GM23338 (cell line): ENCODE data around the gene DNAH11.

Experiments used
- CREB1 ChIP-seq: fragments of 250-450 bp; sonication (Bioruptor Pico); IDR thresholded peaks from 2 replicates; pipeline ENCODE4 v1.5.0; 2020; ENCODE audit warnings: low read depth, mild to moderate bottlenecking, moderate library complexity
- CTCF ChIP-seq, 2 experiments: fragments of 200-600 bp in 1 of 2; sonication (generic) in 1 of 2; conservative IDR thresholded peaks; 2 replicates each; pipeline versions ENCODE4 v1.5.1 to v1.6.1; 2016 to 2017; ENCODE audit warnings: antibody characterized with exemption in 2 of 2, low read depth in 2 of 2, mild to moderate bottlenecking in 2 of 2, moderate library complexity in 1 of 2
- ETS1 ChIP-seq: IDR thresholded peaks from 2 replicates; pipeline ENCODE4 v1.6.1; 2016; ENCODE audit warnings: antibody characterized with exemption
- EZH2 ChIP-seq: fragments of 200-600 bp; sonication (generic); IDR thresholded peaks from one replicate; pipeline ENCODE4 v1.8.0; 2017; ENCODE audit warnings: antibody characterized with exemption, mild to moderate bottlenecking, low read depth; ENCODE audit not compliant: unreplicated experiment
- EZH2phosphoT487 ChIP-seq: fragments of 200-600 bp; sonication (generic); IDR thresholded peaks from one replicate; pipeline ENCODE4 v1.8.1; 2018; ENCODE audit warnings: antibody characterized with exemption; ENCODE audit not compliant: unreplicated experiment
- JUNB ChIP-seq: IDR thresholded peaks from one replicate; pipeline ENCODE4 v1.6.1; 2016; ENCODE audit warnings: antibody characterized with exemption; ENCODE audit not compliant: unreplicated experiment
- POLR2AphosphoS5 ChIP-seq: IDR thresholded peaks from 2 replicates; pipeline ENCODE4 v1.6.1; 2016; ENCODE audit warnings: antibody characterized with exemption, low read depth
- STAT1 ChIP-seq: IDR thresholded peaks from one replicate; pipeline ENCODE4 v1.6.1; 2016; ENCODE audit warnings: antibody characterized with exemption; ENCODE audit not compliant: unreplicated experiment
- TF ChIP-seq, protein P1 (sequence below): IDR thresholded peaks from one replicate; pipeline ENCODE4 v1.6.1; 2018; ENCODE audit warnings: antibody characterized with exemption; ENCODE audit not compliant: unreplicated experiment

- TF ChIP-seq CTCF (conservative IDR thresholded peaks at IDR 0.05; ENCODE audit: low read depth in 2 of 2) (no peak), EZH2 (no peak), POLR2AphosphoS5 (no peak), JUNB (no peak), EZH2phosphoT487 (no peak), ETS1 (no peak), CREB1 (CRISPR knock-in tag) (no peak), STAT1 (no peak)
- TF ChIP-seq, protein P1, sequence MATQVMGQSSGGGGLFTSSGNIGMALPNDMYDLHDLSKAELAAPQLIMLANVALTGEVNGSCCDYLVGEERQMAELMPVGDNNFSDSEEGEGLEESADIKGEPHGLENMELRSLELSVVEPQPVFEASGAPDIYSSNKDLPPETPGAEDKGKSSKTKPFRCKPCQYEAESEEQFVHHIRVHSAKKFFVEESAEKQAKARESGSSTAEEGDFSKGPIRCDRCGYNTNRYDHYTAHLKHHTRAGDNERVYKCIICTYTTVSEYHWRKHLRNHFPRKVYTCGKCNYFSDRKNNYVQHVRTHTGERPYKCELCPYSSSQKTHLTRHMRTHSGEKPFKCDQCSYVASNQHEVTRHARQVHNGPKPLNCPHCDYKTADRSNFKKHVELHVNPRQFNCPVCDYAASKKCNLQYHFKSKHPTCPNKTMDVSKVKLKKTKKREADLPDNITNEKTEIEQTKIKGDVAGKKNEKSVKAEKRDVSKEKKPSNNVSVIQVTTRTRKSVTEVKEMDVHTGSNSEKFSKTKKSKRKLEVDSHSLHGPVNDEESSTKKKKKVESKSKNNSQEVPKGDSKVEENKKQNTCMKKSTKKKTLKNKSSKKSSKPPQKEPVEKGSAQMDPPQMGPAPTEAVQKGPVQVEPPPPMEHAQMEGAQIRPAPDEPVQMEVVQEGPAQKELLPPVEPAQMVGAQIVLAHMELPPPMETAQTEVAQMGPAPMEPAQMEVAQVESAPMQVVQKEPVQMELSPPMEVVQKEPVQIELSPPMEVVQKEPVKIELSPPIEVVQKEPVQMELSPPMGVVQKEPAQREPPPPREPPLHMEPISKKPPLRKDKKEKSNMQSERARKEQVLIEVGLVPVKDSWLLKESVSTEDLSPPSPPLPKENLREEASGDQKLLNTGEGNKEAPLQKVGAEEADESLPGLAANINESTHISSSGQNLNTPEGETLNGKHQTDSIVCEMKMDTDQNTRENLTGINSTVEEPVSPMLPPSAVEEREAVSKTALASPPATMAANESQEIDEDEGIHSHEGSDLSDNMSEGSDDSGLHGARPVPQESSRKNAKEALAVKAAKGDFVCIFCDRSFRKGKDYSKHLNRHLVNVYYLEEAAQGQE: no peak
Observed at GRCh38 chr7:21730399-21730798, 187.6 kb downstream of the DNAH11 start.
